Neuronal stem cell (in vitro differentiated cells): ENCODE results near the gene ZNF574. TPM values are rescaled to one million over a fixed set of nuclear protein-coding genes. Genes with fewer than 3 reads are reported as not detected.
A peak's percentile ranks its signal among the peaks of the same experiment; 100 is the strongest.

Source experiments
- DNase-seq: peaks from one replicate; pipeline ENCODE4 v3.0.0-alpha.2; 2013; ENCODE audit warnings: low spot score
- H2AFZ ChIP-seq: one replicate; pipeline ENCODE4 v1.6.1; 2013; ENCODE audit warnings: mild to moderate bottlenecking, low read length, inconsistent platforms
- H2AK5ac ChIP-seq: 2 replicates; pipeline ENCODE4 v1.6.1; 2013; ENCODE audit warnings: low read depth, mild to moderate bottlenecking, inconsistent platforms, low read length, moderate library complexity, mixed read lengths
- H2BK120ac ChIP-seq: 2 replicates; pipeline ENCODE4 v1.6.1; 2013; ENCODE audit warnings: low read depth, mild to moderate bottlenecking, inconsistent platforms, low read length, moderate library complexity, mixed read lengths
- H2BK12ac ChIP-seq: one replicate; pipeline ENCODE4 v1.6.1; 2013; ENCODE audit warnings: low read length, inconsistent platforms
- H2BK15ac ChIP-seq: 2 replicates; pipeline ENCODE4 v1.6.1; 2013; ENCODE audit warnings: mild to moderate bottlenecking, low read length, inconsistent platforms, mixed read lengths
- H2BK5ac ChIP-seq: one replicate; pipeline ENCODE4 v1.6.1; 2013; ENCODE audit warnings: inconsistent platforms, mild to moderate bottlenecking, low read length, moderate library complexity
- H3K14ac ChIP-seq: one replicate; pipeline ENCODE4 v1.6.1; 2013; ENCODE audit warnings: low read length, inconsistent platforms
- H3K18ac ChIP-seq: 2 replicates; pipeline ENCODE4 v1.6.1; 2013; ENCODE audit warnings: low read length, inconsistent platforms
- H3K23ac ChIP-seq: 2 replicates; pipeline ENCODE4 v1.6.1; 2013; ENCODE audit warnings: low read depth, mild to moderate bottlenecking, mixed read lengths, low read length, inconsistent platforms; ENCODE audit not compliant: poor library complexity
- H3K27ac ChIP-seq: replicated peaks from 3 replicates; pipeline ENCODE4 v1.5.1; 2013; ENCODE audit warnings: low read length, inconsistent platforms
- H3K27me3 ChIP-seq, 3 experiments: 2 replicates each; pipeline ENCODE4 v1.6.1; 2013; ENCODE audit warnings: low read length in 3 of 3, mild to moderate bottlenecking in 2 of 3, inconsistent platforms in 1 of 3, low read depth in 1 of 3, mixed read lengths in 1 of 3, moderate library complexity in 1 of 3; ENCODE audit not compliant: control insufficient read depth in 3 of 3, insufficient read depth in 3 of 3
- H3K36me3 ChIP-seq, 2 donors: replicated peaks in 1 of 2; 2 replicates each; pipeline ENCODE4 v1.6.1; 2013; ENCODE audit warnings: low read length in 2 of 2; ENCODE audit not compliant: control insufficient read depth in 2 of 2, insufficient read depth in 2 of 2
- H3K4ac ChIP-seq: 2 replicates; pipeline ENCODE4 v1.6.1; 2013; ENCODE audit warnings: inconsistent platforms, mild to moderate bottlenecking, low read length, moderate library complexity
- H3K4me1 ChIP-seq, 2 donors: 1 replicate in 1 of 2; 2 replicates in 1 of 2; pipeline ENCODE4 v1.6.1; 2013; ENCODE audit warnings: low read length in 2 of 2, low read depth in 1 of 2; ENCODE audit not compliant: control insufficient read depth in 2 of 2, insufficient read depth in 1 of 2
- H3K4me2 ChIP-seq: one replicate; pipeline ENCODE4 v1.6.1; 2013; ENCODE audit warnings: mild to moderate bottlenecking, low read length, inconsistent platforms; ENCODE audit not compliant: insufficient read depth, poor library complexity, severe bottlenecking
- H3K4me3 ChIP-seq, 2 donors: 2 replicates each; pipeline ENCODE4 v1.5.1; 2013; ENCODE audit warnings: low read length in 2 of 2, mild to moderate bottlenecking in 2 of 2, inconsistent platforms in 1 of 2, moderate library complexity in 1 of 2
- H3K79me1 ChIP-seq: one replicate; pipeline ENCODE4 v1.6.1; 2013; ENCODE audit warnings: low read depth, mild to moderate bottlenecking, inconsistent platforms, low read length, moderate library complexity
- H3K9ac ChIP-seq: one replicate; pipeline ENCODE4 v1.6.1; 2013; ENCODE audit warnings: mild to moderate bottlenecking, low read depth, low read length, inconsistent platforms; ENCODE audit not compliant: poor library complexity
- H3K9me3 ChIP-seq, 2 donors: replicated peaks in 1 of 2; 2 replicates each; pipeline versions ENCODE3 to v1.6.1; 2013; ENCODE audit warnings: low read length in 2 of 2, mild to moderate bottlenecking in 2 of 2, inconsistent platforms in 1 of 2, low read depth in 1 of 2, mixed read lengths in 1 of 2, moderate library complexity in 1 of 2; ENCODE audit not compliant: control insufficient read depth in 2 of 2, insufficient read depth in 1 of 2
- H4K8ac ChIP-seq: one replicate; pipeline ENCODE4 v1.6.1; 2013; ENCODE audit warnings: low read depth, mild to moderate bottlenecking, inconsistent platforms, low read length, moderate library complexity
- H4K91ac ChIP-seq: one replicate; pipeline ENCODE4 v1.6.1; 2013; ENCODE audit warnings: low read length, low read depth, mild to moderate bottlenecking, inconsistent platforms; ENCODE audit not compliant: poor library complexity
- WGBS, 2 donors: extraction: QIAGEN DNeasy Blood & Tissue Kit; methylation state at CpG; one replicate each; pipeline ENCODE4 v1.1.7; 2013; ENCODE audit warnings: missing lambda C conversion rate in 2 of 2, mixed read lengths in 1 of 2; ENCODE audit not compliant: insufficient read length in 2 of 2, insufficient replicate concordance in 1 of 2; ENCODE audit errors: extremely low coverage in 2 of 2; 5-methylcytosine and 5-hydroxymethylcytosine counted together
- polyA plus RNA-seq, 2 experiments: library from polyadenylated mRNA; stranded (reverse); fragments of 200-250 nt; gene quantifications; one replicate each; pipeline ENCODE4 v1.2.3, GENCODE V29; 2013

ZNF574 gene
- polyA plus RNA-seq (2013, experiment 1 of 2) = 13.3 TPM
- polyA plus RNA-seq (2013, experiment 2 of 2) = 13.5 TPM

- peaks cover 30 to 32% of the 10 kb centered on the region in 2 donors for H3K36me3 ChIP-seq
- H3K9ac ChIP-seq = peak within 1 kb of the TSS; percentile 95
- peak within 1 kb of the TSS; percentile 80 for H2AFZ ChIP-seq
- peak within 1 kb of the TSS; percentile 98 for H3K18ac ChIP-seq
- no CpG with 5 or more reads among the region's 80 CpGs for WGBS, 2 donors
- H3K4me3 ChIP-seq = peak within 1 kb of the TSS; percentile 92 to 96
- H3K4me1 ChIP-seq = peaks cover 13 to 18% of the 10 kb centered on the region in 2 donors
- no peaks in the 10 kb centered on the region for H3K27me3 ChIP-seq
- DNase-seq = peak; percentile 99
- H2BK5ac ChIP-seq = no peak within 1 kb of the TSS
- peak within 1 kb of the TSS; percentile 71 for H3K4ac ChIP-seq
- H3K27ac ChIP-seq = peak within 1 kb of the TSS; percentile 91
- H3K4me2 ChIP-seq = peak within 1 kb of the TSS; percentile 65
- H4K91ac ChIP-seq = no peak within 1 kb of the TSS
- peak within 1 kb of the TSS; percentile 96 for H4K8ac ChIP-seq
- H2BK15ac ChIP-seq = no peak within 1 kb of the TSS
- no peak within 1 kb of the TSS for H2BK120ac ChIP-seq
- H3K23ac ChIP-seq = peak within 1 kb of the TSS; percentile 99
- no peaks in the 10 kb centered on the region for H3K9me3 ChIP-seq
- peak within 1 kb of the TSS; percentile 64 for H2AK5ac ChIP-seq
- no peak within 1 kb of the TSS for H3K14ac ChIP-seq
- peaks cover 11% of the 10 kb centered on the region for H3K79me1 ChIP-seq
- H2BK12ac ChIP-seq = no peak within 1 kb of the TSS
These were observed at the start of gene ZNF574 for GRCh38 chr19:42075616-42076379. Gene ZNF574 (plus strand): TSS chr19:42076166. CDS start chr19:42078607, 2,441 bp downstream.

- peak; percentile 33 for DNase-seq
- Histone ChIP-seq H2BK5ac (no peak overlapping the region), H3K4me2 (peak overlapping the region; percentile 37), H3K27me3 (no peaks in the 10 kb centered on the region), H3K9ac (no peak overlapping the region), H2BK15ac (no peak overlapping the region), H3K4ac (no peak overlapping the region), H3K79me1 (no peaks in the 10 kb centered on the region), H4K91ac (no peak overlapping the region), H3K9me3 (no peaks in the 10 kb centered on the region), H2BK12ac (no peak overlapping the region), H3K14ac (no peak overlapping the region), H4K8ac (no peak overlapping the region), H3K27ac (no peak overlapping the region), H3K4me1 (peaks cover 0 to 16% of the 10 kb centered on the region in 2 donors), H3K36me3 (peaks cover 0 to 11% of the 10 kb centered on the region in 2 donors), H3K18ac (no peak overlapping the region), H3K4me3 (peak overlapping the region in 1 of 2 donors; percentile 33), H2BK120ac (no peak overlapping the region), H2AFZ (peak overlapping the region; percentile 37), H2AK5ac (no peak overlapping the region), H3K23ac (no peak overlapping the region)
- no CpG with 5 or more reads among the region's 8 CpGs for WGBS, 2 donors
These were observed 47.4 kb upstream of the ZNF574 start for GRCh38 chr19:42028304-42029216.

GRCh38 chr19:42030645-42031440 is 45.1 kb upstream of the ZNF574 start:
- peaks cover 0 to 16% of the 10 kb centered on the region in 2 donors for H3K4me1 ChIP-seq
- H3K18ac ChIP-seq = no peak overlapping the region
- no peak overlapping the region for H2AK5ac ChIP-seq
- H2BK12ac ChIP-seq = no peak overlapping the region
- H3K9me3 ChIP-seq = no peaks in the 10 kb centered on the region
- no peaks in the 10 kb centered on the region for H3K79me1 ChIP-seq
- no peak overlapping the region for H3K4me3 ChIP-seq
- no peak overlapping the region for H2BK120ac ChIP-seq
- H3K4me2 ChIP-seq = no peak overlapping the region
- no peak overlapping the region for H4K8ac ChIP-seq
- no peak overlapping the region for H3K23ac ChIP-seq
- no peak overlapping the region for H2AFZ ChIP-seq
- no peak overlapping the region for H3K27ac ChIP-seq
- H3K9ac ChIP-seq = no peak overlapping the region
- no peak overlapping the region for H4K91ac ChIP-seq
- no CpG with 5 or more reads among the region's 7 CpGs for WGBS, 2 donors
- no peaks in the 10 kb centered on the region for H3K27me3 ChIP-seq
- H2BK15ac ChIP-seq = no peak overlapping the region
- H3K14ac ChIP-seq = no peak overlapping the region
- H3K4ac ChIP-seq = no peak overlapping the region
- no peak for DNase-seq
- peaks cover 0 to 4% of the 10 kb centered on the region in 2 donors for H3K36me3 ChIP-seq
- no peak overlapping the region for H2BK5ac ChIP-seq
